ENCODE measurements around the gene KDELR1.

- TF ChIP-seq CTCF (IDR thresholded peaks at IDR 0.05) (no peak), POLR2A (IDR thresholded peaks at IDR 0.05) (no peak)
Observed at GRCh38 chr19:48421548-48421947, 30.2 kb upstream of the KDELR1 start.

All from esophagus squamous epithelium (tissue), 4 donors.